HUES64 (cell line): ENCODE data around the gene RALGAPA2.

ENCODE experiments used
- H3K27ac ChIP-seq: 2 replicates; pipeline ENCODE4 v1.7.0; 2013; ENCODE audit warnings: low read depth, low read length, inconsistent platforms
- H3K27me3 ChIP-seq: 2 replicates; pipeline ENCODE4 v1.6.1; 2013; ENCODE audit warnings: mild to moderate bottlenecking, low read length; ENCODE audit not compliant: insufficient read depth
- H3K36me3 ChIP-seq: 2 replicates; pipeline ENCODE4 v1.6.1; 2013; ENCODE audit warnings: mild to moderate bottlenecking, low read length; ENCODE audit not compliant: insufficient read depth
- H3K4me1 ChIP-seq: 2 replicates; pipeline ENCODE4 v1.6.1; 2013; ENCODE audit warnings: mild to moderate bottlenecking, low read length, moderate library complexity; ENCODE audit not compliant: insufficient read depth
- H3K4me3 ChIP-seq: 2 replicates; pipeline ENCODE4 v1.5.1; 2013; ENCODE audit warnings: mild to moderate bottlenecking, low read length, moderate library complexity
- H3K9ac ChIP-seq: 2 replicates; pipeline ENCODE4 v1.6.1; 2013; ENCODE audit warnings: mild to moderate bottlenecking, low read depth, low read length
- H3K9me3 ChIP-seq: 2 replicates; pipeline ENCODE4 v1.6.1; 2013; ENCODE audit warnings: low read depth, low read length; ENCODE audit not compliant: insufficient read depth
- WGBS: fragments of 150-250, 120-280 bp; methylation state at CpG from one replicate; pipeline ENCODE4 v1.1.7; 2013; ENCODE audit warnings: missing lambda C conversion rate; 5-methylcytosine and 5-hydroxymethylcytosine counted together

Gene RALGAPA2

GRCh38 chr20:20413810-20414281, 298.6 kb downstream of the RALGAPA2 start:
- no peak overlapping the region for H3K9ac ChIP-seq
- no peaks in the 10 kb centered on the region for H3K9me3 ChIP-seq
- H3K27me3 ChIP-seq = peaks cover 14% of the 10 kb centered on the region; the same call in 1 of the 2 replicates
- H3K27ac ChIP-seq = no peak overlapping the region
- H3K4me1 ChIP-seq = peaks cover 39% of the 10 kb centered on the region
- no peaks in the 10 kb centered on the region for H3K36me3 ChIP-seq
- no peak overlapping the region for H3K4me3 ChIP-seq
- 80% methylated on average over 21 of the region's 21 CpGs for WGBS

- Histone ChIP-seq H3K4me1 (peaks cover 42% of the 10 kb centered on the region), H3K9ac (no peak overlapping the region), H3K4me3 (no peak overlapping the region), H3K27me3 (peaks cover 14% of the 10 kb centered on the region; the same call in 1 of the 2 replicates), H3K36me3 (no peaks in the 10 kb centered on the region), H3K9me3 (no peaks in the 10 kb centered on the region), H3K27ac (no peak overlapping the region)
- 69% methylated on average over 9 of the region's 9 CpGs for WGBS
Observed at GRCh38 chr20:20412750-20413149, 299.7 kb downstream of the RALGAPA2 start.

GRCh38 chr20:20411836-20412235, 300.6 kb downstream of the RALGAPA2 start:
- 78% methylated on average over 17 of the region's 17 CpGs for WGBS
- no peaks in the 10 kb centered on the region for H3K9me3 ChIP-seq
- no peak overlapping the region for H3K27ac ChIP-seq
- H3K36me3 ChIP-seq = no peaks in the 10 kb centered on the region
- H3K27me3 ChIP-seq = peaks cover 14% of the 10 kb centered on the region; the same call in 1 of the 2 replicates
- no peak overlapping the region for H3K4me3 ChIP-seq
- no peak overlapping the region for H3K9ac ChIP-seq
- H3K4me1 ChIP-seq = peaks cover 42% of the 10 kb centered on the region

GRCh38 chr20:20411402-20411801, 301.0 kb downstream of the RALGAPA2 start:
- H3K27me3 ChIP-seq = peaks cover 14% of the 10 kb centered on the region; the same call in 1 of the 2 replicates
- peaks cover 42% of the 10 kb centered on the region for H3K4me1 ChIP-seq
- H3K4me3 ChIP-seq = no peak overlapping the region
- H3K36me3 ChIP-seq = no peaks in the 10 kb centered on the region
- no peak overlapping the region for H3K9ac ChIP-seq
- 69% methylated on average over 12 of the region's 12 CpGs for WGBS
- no peaks in the 10 kb centered on the region for H3K9me3 ChIP-seq
- no peak overlapping the region for H3K27ac ChIP-seq

GRCh38 chr20:20410678-20411077, 301.8 kb downstream of the RALGAPA2 start:
- 8% methylated on average over 6 of the region's 6 CpGs for WGBS
- Histone ChIP-seq H3K4me3 (no peak overlapping the region), H3K27ac (no peak overlapping the region)

GRCh38 chr20:20409331-20409730, 303.1 kb downstream of the RALGAPA2 start:
- no peak overlapping the region for H3K4me3 ChIP-seq
- H3K27me3 ChIP-seq = peaks cover 12% of the 10 kb centered on the region; the same call in 1 of the 2 replicates
- no peaks in the 10 kb centered on the region for H3K36me3 ChIP-seq
- no peak overlapping the region for H3K9ac ChIP-seq
- H3K27ac ChIP-seq = no peak overlapping the region
- 95% methylated on average over 4 of the region's 4 CpGs for whole genome bisulfite sequencing
- peaks cover 42% of the 10 kb centered on the region for H3K4me1 ChIP-seq
- no peaks in the 10 kb centered on the region for H3K9me3 ChIP-seq

More at GRCh38 chr20:20410678-20411077, 301.8 kb downstream of the RALGAPA2 start:
- Histone ChIP-seq H3K9ac (no peak overlapping the region), H3K4me1 (peaks cover 42% of the 10 kb centered on the region), H3K27me3 (peaks cover 14% of the 10 kb centered on the region; the same call in 1 of the 2 replicates), H3K36me3 (no peaks in the 10 kb centered on the region), H3K9me3 (no peaks in the 10 kb centered on the region)

GRCh38 chr20:20407891-20408805, 304.3 kb downstream of the RALGAPA2 start:
- Histone ChIP-seq H3K36me3 (no peaks in the 10 kb centered on the region), H3K9me3 (no peaks in the 10 kb centered on the region), H3K27me3 (peaks cover 12% of the 10 kb centered on the region; the same call in 1 of the 2 replicates), H3K9ac (no peak overlapping the region), H3K4me3 (no peak overlapping the region), H3K27ac (no peak overlapping the region), H3K4me1 (peaks cover 32% of the 10 kb centered on the region)
- WGBS = 72% methylated on average over 5 of the region's 6 CpGs

- Histone ChIP-seq H3K4me1 (peaks cover 14% of the 10 kb centered on the region), H3K36me3 (no peaks in the 10 kb centered on the region), H3K4me3 (no peak overlapping the region), H3K27ac (no peak overlapping the region), H3K27me3 (peaks cover under 1% of the 10 kb centered on the region; the same call in 1 of the 2 replicates), H3K9me3 (no peaks in the 10 kb centered on the region), H3K9ac (no peak overlapping the region)
- WGBS = 94% methylated on average over 2 of the region's 2 CpGs
Observed at GRCh38 chr20:20406306-20406705, 306.1 kb downstream of the RALGAPA2 start.

- H3K9ac ChIP-seq = no peak overlapping the region
- peaks cover 8% of the 10 kb centered on the region for H3K4me1 ChIP-seq
- H3K36me3 ChIP-seq = no peaks in the 10 kb centered on the region
- WGBS = 91% methylated on average over 10 of the region's 10 CpGs
- H3K27me3 ChIP-seq = no peaks in the 10 kb centered on the region; the same call in 1 of the 2 replicates
- H3K4me3 ChIP-seq = no peak overlapping the region
- no peak overlapping the region for H3K27ac ChIP-seq
- no peaks in the 10 kb centered on the region for H3K9me3 ChIP-seq
Observed at GRCh38 chr20:20405623-20406022, 306.8 kb downstream of the RALGAPA2 start.

- Histone ChIP-seq H3K36me3 (no peaks in the 10 kb centered on the region), H3K4me1 (peaks cover 3% of the 10 kb centered on the region; the same call in 1 of the 2 replicates), H3K27ac (no peak overlapping the region), H3K4me3 (no peak overlapping the region), H3K27me3 (no peaks in the 10 kb centered on the region; the same call in 1 of the 2 replicates), H3K9me3 (no peaks in the 10 kb centered on the region), H3K9ac (no peak overlapping the region)
- 94% methylated on average over 5 of the region's 5 CpGs for WGBS
Observed at GRCh38 chr20:20404633-20405032, 307.8 kb downstream of the RALGAPA2 start.

GRCh38 chr20:20401991-20402390, 310.5 kb downstream of the RALGAPA2 start:
- Histone ChIP-seq H3K4me1 (no peaks in the 10 kb centered on the region), H3K4me3 (no peak overlapping the region), H3K27ac (no peak overlapping the region), H3K27me3 (no peaks in the 10 kb centered on the region), H3K36me3 (no peaks in the 10 kb centered on the region), H3K9ac (no peak overlapping the region), H3K9me3 (no peaks in the 10 kb centered on the region)
- 81% methylated on average over 3 of the region's 3 CpGs for WGBS
